PC-3 (cell line): Measurements from ENCODE around the gene ZBTB14.

Source experiments
- EZH2 ChIP-seq: fragments of 300-600 bp; sonication (generic); IDR thresholded peaks from one replicate; pipeline ENCODE4 v1.6.1; 2017; ENCODE audit warnings: antibody characterized with exemption, mild to moderate bottlenecking, low read length; ENCODE audit not compliant: unreplicated experiment
- TF ChIP-seq, protein P1 (sequence below): fragments of 300-600 bp; sonication (generic); conservative IDR thresholded peaks from 2 replicates; pipeline ENCODE4 v1.5.1; 2017; ENCODE audit warnings: antibody characterized with exemption, low read depth, mild to moderate bottlenecking, low read length

DNA sequence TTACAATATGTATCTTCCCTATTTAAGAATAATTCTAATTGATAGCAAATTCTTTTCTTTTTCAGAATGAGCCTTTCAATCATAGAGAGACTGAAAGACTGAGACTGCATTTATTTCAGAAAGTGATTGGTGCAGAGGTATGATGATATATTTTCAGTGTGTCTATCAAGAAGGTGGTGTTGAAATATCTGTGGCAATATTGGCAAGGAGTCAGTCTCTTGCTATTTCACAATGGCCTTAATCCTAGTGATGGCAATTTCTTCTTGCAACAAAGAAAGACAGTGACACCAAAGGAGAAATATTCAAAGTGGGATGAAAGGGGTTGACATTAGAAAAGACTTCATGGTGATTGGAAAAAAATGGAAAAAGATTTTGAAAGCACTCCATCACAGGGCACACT lies 21.7 kb upstream of the ZBTB14 start:
- TF ChIP-seq EZH2 = no peak
- TF ChIP-seq, protein P1, sequence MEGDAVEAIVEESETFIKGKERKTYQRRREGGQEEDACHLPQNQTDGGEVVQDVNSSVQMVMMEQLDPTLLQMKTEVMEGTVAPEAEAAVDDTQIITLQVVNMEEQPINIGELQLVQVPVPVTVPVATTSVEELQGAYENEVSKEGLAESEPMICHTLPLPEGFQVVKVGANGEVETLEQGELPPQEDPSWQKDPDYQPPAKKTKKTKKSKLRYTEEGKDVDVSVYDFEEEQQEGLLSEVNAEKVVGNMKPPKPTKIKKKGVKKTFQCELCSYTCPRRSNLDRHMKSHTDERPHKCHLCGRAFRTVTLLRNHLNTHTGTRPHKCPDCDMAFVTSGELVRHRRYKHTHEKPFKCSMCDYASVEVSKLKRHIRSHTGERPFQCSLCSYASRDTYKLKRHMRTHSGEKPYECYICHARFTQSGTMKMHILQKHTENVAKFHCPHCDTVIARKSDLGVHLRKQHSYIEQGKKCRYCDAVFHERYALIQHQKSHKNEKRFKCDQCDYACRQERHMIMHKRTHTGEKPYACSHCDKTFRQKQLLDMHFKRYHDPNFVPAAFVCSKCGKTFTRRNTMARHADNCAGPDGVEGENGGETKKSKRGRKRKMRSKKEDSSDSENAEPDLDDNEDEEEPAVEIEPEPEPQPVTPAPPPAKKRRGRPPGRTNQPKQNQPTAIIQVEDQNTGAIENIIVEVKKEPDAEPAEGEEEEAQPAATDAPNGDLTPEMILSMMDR = no peak
